LoVo (cell line): ENCODE data around the gene YPEL5.
"Not testable (repeated sequence)": the region's sequence is repeated elsewhere in the genome, so short reads cannot be mapped to it uniquely, and the experiment has no call there.

Experiments
- DNase-seq: peaks from one replicate; pipeline ENCODE4 v3.0.0-alpha.2; 2016; ENCODE audit warnings: low spot score

YPEL5 gene

GRCh38 chr2:30146337-30147195, at the start of gene YPEL5:
Gene YPEL5 (plus strand): TSS chr2:30147007. CDS start chr2:30156652, 9,645 bp downstream.
- peak; percentile 99 for DNase-seq

GRCh38 chr2:30098266-30099005, 48.4 kb upstream of the YPEL5 start:
- no peak for DNase-seq

DNA sequence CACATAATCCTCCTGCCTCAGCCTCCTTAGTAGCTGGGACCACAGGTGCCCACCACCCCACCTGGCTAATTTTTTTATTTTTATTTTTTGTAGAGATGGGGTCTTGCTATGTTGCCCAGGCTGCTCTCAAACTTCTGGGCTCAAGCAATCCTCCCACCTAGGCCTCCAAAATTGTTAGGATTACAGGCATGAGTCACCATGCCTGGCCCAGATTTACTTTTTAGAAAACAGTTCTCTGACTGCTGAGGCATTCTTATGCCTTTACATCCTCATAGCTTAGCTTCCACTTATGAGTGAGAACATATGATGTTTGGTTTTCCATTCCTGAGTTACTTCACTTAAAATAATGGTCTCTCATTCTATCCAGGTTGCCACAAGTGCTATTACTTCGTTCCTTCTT, 47.4 kb upstream of the YPEL5 start:
- not testable (repeated sequence) for DNase-seq

- not testable (repeated sequence) for DNase-seq
These were observed 46.1 kb upstream of the YPEL5 start for GRCh38 chr2:30100691-30101090.

GRCh38 chr2:30104307-30104706, 42.5 kb upstream of the YPEL5 start:
- no peak for DNase-seq

- no peak for DNase-seq
These were observed 41.3 kb upstream of the YPEL5 start for GRCh38 chr2:30105556-30105955.

DNA sequence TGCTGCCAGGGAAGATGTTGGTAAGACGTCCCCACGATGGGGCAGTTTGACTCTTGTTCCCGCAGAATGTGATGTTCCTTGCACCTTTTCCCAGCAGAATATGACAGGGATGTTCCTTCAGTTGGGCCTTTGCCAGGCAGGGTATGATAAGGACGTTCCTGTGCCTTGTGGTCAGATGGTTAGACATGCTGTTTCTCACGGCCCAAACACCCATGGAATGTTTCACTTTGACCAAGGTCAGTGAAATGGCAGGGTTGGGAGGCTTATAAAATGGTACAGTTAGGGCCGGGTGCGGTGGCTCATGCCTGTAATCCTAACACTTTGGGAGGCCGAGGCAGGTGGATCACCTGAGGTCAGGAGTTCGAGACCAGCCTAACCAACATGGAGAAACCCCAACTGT, 40.3 kb upstream of the YPEL5 start:
- DNase-seq = peak; percentile 57

GRCh38 chr2:30108192-30108591, 38.6 kb upstream of the YPEL5 start:
- no peak for DNase-seq

- no peak for DNase-seq
These were observed 38.0 kb upstream of the YPEL5 start for GRCh38 chr2:30108851-30109250.

DNA sequence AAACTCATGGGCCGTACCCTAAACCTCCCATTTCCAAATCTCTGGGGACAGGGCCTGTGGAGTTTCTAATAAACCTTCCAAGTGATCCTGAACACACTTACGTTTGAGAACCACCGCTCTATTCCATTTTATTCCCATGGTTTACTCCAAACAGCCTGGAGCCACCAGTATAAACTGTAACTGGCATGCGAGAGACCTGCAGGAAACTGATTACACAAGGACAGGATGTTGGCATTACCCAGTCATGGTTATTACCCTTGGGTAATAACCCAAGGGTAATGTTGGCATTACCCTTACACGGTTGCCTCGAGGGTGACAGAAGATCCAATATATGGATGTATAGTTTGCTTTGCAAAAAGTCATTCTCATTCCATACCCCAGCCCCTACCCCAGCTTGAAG, 37.0 kb upstream of the YPEL5 start:
- no peak for DNase-seq

GRCh38 chr2:30110773-30111172, 36.0 kb upstream of the YPEL5 start:
- no peak for DNase-seq

- not testable (repeated sequence) for DNase-seq
These were observed 35.6 kb upstream of the YPEL5 start for GRCh38 chr2:30111186-30111585.

DNA sequence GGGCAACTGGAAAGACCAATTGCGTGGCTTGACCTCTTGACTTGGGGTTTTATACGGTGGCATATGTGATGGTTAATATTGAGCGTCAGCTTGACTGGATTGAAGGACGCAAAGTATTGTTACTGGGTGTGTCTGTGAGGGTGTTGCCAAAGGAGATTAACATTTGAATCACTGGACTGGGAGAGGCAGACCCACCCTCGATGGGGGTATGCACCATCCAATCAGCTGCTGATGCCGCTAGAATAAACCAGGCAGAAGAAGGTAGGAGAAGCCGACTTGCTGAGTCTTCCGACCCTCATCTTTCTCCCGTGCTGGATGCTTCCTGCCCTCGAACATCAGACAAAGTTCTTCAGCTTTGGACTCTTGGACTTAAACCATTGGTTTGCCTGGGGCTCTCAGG, 34.2 kb upstream of the YPEL5 start:
- no peak for DNase-seq

DNA sequence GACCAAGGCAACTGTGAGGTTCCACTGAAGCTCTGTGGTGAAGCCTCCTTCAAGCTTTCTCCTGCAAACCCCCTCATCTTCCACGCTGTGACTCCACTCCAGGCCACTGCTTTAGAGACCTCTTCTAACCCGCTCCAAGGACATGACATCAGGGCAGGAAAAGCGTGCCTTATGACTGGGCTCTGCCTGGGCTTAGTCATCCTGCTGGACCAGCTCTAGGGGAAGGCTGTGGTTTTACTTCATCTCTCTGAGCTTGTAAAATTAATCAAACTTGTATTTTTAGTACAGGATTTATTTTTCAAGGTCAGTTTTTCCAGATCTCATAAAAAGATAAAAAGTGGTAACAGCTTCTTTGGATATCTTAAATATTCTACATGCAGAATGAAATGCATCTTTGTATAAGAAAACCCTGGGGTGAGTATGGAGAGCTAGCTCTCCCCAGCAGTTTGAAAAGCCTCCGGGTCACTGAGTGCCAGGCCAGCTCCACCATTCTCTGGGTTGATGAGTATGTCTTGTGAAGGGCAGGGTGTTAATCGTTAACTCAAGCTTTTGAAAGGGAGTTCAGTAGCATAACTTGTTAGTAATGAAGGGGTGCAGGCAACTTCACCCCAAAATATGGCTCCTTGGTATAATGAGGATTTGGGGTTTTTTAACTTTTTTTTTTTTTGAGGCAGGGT, 33.1 kb upstream of the YPEL5 start:
- DNase-seq = peak; percentile 52

- DNase-seq = peak; percentile 56
These were observed 31.4 kb upstream of the YPEL5 start for GRCh38 chr2:30115141-30115980.

DNA sequence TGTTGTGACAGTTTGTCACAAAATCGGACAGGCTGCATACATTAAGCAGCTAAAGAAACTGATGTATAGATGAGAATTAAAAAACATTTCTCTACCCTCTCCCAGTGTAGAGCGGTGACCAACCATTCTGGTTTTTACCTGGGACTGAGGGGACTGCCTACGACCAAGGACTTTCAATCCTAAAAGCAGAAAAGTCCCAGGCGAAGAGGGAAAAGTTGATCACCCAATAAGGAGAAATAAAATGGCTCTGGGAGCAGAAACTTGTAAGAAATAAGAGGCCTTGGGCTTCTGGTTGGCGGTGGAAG, 30.9 kb upstream of the YPEL5 start:
- DNase-seq = no peak

DNA sequence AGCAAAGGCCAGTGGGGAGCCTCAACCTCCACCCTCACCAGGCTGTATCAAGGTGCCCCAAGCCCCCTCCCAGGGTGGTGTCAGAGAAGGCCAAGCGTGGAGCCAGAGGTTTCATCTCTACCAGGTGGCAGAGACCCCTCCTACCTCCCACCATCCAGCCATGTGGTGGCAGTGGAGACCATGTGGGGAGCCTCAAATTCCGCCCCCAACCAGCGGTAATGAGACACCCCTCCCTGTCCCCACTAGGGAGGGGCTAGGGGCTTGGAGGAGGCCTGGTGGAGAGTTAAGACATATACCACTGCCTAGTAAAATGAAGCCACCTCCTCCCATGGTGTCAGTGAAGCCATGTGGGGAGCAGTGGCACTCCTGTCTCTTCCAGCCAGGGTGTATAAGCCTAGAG, 24.4 kb upstream of the YPEL5 start:
- DNase-seq = no peak

GRCh38 chr2:30127016-30127893, 19.6 kb upstream of the YPEL5 start:
- DNase-seq = peak; percentile 41

- DNase-seq = no peak
These were observed 12.2 kb upstream of the YPEL5 start for GRCh38 chr2:30134582-30134981.

DNA sequence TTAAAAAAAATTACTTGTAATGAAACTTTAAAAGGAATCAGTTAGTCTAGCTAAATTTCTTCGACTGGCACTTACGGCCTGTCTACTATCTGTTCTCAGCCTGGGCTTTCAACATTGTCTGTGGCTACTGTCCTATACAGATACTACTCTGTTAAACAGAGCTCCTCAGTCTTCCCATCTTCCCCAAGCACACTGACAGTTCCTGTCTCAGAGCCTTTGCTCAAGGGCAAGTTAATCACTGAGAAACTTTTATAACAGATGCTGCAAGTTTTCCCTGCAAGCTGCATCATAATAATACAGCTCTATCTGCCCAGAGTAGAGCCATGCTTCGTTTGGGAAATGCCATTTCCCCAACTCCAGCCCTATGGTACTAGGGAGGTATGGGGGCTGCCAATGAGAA, 11.3 kb upstream of the YPEL5 start:
- DNase-seq = no peak
